Activated CD8-positive, alpha-beta memory T cell treated with anti-CD3 and anti-CD28 coated beads, Interleukin-2, amount 10 ng/mL, durations not matched to agents 7 days and 5 days (primary cell): ENCODE measurements around the gene TCF15. TPM values are rescaled to one million over a fixed set of nuclear protein-coding genes. Genes with fewer than 3 reads are reported as not detected.

ENCODE experiments used
- ATAC-seq: fragments of 150-1000 bp; cut with Tn5 transposase; one replicate; pipeline ENCODE4 v1.10.0; 2021; ENCODE audit warnings: moderate library complexity
- CTCF ChIA-PET: fragments of 350-600 bp; sonication (Branson Sonifier 250); formaldehyde crosslinking; loops from one replicate; lab custom pipeline; 2021; ENCODE audit warnings: antibody characterized with exemption; lab: Charles Lee
- DNase-seq: peaks from one replicate; pipeline ENCODE4 v3.0.0-alpha.2; 2020
- H3K27ac Mint-ChIP-seq: one replicate; pipeline ENCODE4 v1.8.0; 2021; ENCODE audit warnings: mild to moderate bottlenecking, mixed read lengths
- H3K27me3 Mint-ChIP-seq: one replicate; pipeline ENCODE4 v1.8.0; 2021; ENCODE audit warnings: mixed read lengths
- H3K36me3 Mint-ChIP-seq: one replicate; pipeline ENCODE4 v1.8.0; 2021; ENCODE audit warnings: mild to moderate bottlenecking, mixed read lengths
- H3K4me1 Mint-ChIP-seq: one replicate; pipeline ENCODE4 v1.8.0; 2021; ENCODE audit warnings: mixed read lengths
- H3K4me3 Mint-ChIP-seq: one replicate; pipeline ENCODE4 v1.8.0; 2021; ENCODE audit warnings: mild to moderate bottlenecking, moderate library complexity, mixed read lengths
- H3K9me3 Mint-ChIP-seq: one replicate; pipeline ENCODE4 v1.8.0; 2022; ENCODE audit warnings: low read depth, mixed read lengths
- total RNA-seq, 2 experiments: library from RNA; stranded (reverse); gene quantifications; one replicate each; pipeline ENCODE4 v1.2.3, GENCODE V29; 2021

TCF15 gene
- total RNA-seq, 2 experiments from 2014 or later = not detected

DNA sequence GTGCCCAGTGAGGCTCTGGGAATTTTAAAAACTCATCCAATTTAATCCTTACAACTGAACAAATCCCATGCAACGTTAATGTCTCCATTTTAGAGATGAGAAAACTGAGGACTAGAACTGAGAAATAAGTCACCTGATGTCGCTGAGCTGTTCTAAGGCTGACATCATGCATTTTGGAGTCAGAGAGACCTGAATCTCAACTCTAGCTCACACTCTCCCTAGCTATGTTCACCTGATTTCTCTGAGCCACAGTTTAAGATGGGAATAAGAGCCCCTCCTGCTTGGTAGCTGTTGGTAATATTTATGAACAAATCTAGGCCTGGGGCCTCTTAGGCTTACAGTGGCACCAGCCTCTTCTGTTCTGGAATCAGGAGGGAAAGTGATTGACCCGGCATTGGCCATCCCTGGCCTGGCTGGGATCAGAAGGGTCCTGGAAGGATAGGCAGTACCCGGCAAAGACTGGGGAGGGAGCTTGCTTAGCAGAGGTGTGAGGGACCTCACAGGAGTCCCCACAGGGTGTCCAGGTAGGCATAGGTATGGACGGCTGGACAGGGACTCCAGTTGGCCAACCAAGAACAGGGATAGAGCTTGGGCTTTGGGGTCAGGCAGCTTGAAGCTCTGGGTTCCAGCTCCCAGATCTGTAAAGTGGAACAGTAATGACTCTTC is 47.7 kb downstream of the TCF15 start:
- Mint-ChIP-seq H3K4me3 (no peak overlapping the region), H3K9me3 (no peaks in the 10 kb centered on the region), H3K4me1 (no peaks in the 10 kb centered on the region), H3K27ac (no peak overlapping the region), H3K27me3 (peaks cover 23% of the 10 kb centered on the region), H3K36me3 (no peaks in the 10 kb centered on the region)
- DNase-seq (no peak), ATAC-seq (no peak)
- CTCF ChIA-PET = interaction anchor here (0.9 to 3.9 kb wide), 8 partner anchors 10 to 177 kb away, joined by 3 to 55 read pairs (median 4); partner anchors contain the start of gene CSNK2A1

DNA sequence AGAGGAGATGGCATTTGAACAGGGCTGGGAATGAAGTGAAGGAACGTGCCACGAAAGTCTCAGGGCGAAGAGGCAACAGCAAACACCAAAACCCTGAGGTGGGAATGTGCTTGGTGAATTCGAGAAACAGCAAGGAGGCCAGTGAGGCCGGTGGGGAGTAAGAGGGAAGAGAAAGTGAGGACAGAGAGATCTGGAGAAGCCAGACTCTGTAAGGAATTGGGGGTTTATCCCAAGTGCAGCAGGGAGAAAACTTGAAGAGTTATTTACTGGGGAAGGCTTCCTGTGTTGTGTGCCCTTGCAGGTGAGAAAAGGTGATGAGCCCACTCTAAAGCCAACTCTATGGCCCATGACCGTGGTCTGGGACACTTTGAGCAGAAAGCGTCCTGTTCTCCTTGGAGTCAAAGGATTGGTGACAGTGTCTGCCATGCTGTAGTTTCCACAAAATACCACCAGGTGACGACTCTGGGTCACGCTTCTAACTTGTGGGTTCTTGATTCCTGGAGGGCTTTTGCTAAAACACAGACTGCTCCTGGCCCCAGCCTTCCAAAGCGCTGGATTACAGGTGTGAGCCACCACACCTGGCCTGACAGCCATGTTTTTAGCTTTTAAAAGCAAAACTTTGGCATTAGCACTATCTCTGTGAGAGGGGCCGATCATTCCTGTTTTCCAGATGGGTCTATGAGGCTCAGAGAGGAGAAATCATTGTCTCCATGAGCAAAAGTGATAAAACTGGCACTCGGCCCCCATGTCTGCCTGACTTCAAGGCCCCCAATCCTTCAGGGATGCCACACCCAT is 48.5 kb downstream of the TCF15 start:
- no peaks in the 10 kb centered on the region for H3K9me3 Mint-ChIP-seq
- no peak overlapping the region for H3K4me3 Mint-ChIP-seq
- no peaks in the 10 kb centered on the region for H3K36me3 Mint-ChIP-seq
- CTCF ChIA-PET = interaction anchor here (0.9 to 3.9 kb wide), 9 partner anchors 11 to 207 kb away, joined by 3 to 55 read pairs (median 4); partner anchors contain the start of gene CSNK2A1
- DNase-seq (peak; percentile 73), ATAC-seq (peak; percentile 72)
- no peak overlapping the region for H3K27ac Mint-ChIP-seq
- no peaks in the 10 kb centered on the region for H3K4me1 Mint-ChIP-seq
- H3K27me3 Mint-ChIP-seq = peaks cover 16% of the 10 kb centered on the region

DNA sequence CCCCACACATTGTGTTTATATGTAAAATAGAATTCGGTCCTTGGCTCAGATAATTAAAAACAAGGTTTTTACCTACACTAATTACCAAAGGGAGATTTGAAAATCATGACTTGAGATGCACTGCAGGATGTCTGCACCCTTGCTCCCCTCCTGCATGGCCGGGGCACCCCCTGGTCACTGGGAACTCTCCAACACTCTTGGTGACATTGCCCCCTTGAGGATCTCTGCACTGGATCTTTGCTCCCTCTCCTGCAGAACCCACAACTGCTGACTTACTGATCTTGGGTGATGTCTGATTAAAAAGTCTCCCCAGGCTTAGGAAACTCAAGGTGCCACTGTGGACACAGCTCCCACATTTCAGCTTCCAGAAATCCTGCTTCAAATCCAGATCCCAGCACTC is 49.4 kb downstream of the TCF15 start:
- H3K36me3 Mint-ChIP-seq = no peaks in the 10 kb centered on the region
- no peak for ATAC-seq

DNA sequence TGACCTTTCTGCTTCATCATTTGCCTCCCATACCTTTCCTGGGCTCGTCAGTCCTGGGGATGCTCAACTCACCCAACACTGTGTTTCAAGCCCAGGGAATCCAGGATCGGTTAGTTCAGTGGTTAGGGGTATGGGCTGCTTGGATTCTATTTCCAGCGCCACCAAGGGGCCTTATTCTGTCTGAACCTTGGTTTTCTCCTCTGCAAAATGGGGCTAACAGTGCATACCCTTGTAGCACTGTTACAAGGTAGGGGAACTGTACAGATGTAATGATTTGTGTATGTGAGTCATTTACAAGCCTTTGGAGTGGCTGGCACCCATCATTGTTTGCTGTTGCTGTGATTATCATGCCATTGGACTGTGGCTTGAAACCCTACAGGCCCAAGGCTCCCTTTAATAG is 52.0 kb downstream of the TCF15 start:
- no peak for ATAC-seq
- Mint-ChIP-seq H3K9me3 (no peaks in the 10 kb centered on the region), H3K4me1 (peaks cover 2% of the 10 kb centered on the region), H3K36me3 (no peaks in the 10 kb centered on the region), H3K27ac (no peak overlapping the region), H3K27me3 (peaks cover 25% of the 10 kb centered on the region), H3K4me3 (no peak overlapping the region)
- DNase-seq = no peak
- CTCF ChIA-PET = interaction anchor here (1.2 kb wide), 1 partner anchor 10 kb away, joined by 3 read pairs; no protein-coding TSS in a partner anchor

More for the DNA sequence above, 49.4 kb downstream of the TCF15 start:
- H3K27ac Mint-ChIP-seq = no peak overlapping the region
- DNase-seq = no peak
- H3K27me3 Mint-ChIP-seq = peaks cover 16% of the 10 kb centered on the region
- CTCF ChIA-PET = interaction anchor here (0.7 to 3.9 kb wide), 6 partner anchors 17 to 206 kb away, joined by 3 to 55 read pairs (median 4); partner anchors contain the start of gene CSNK2A1
- H3K9me3 Mint-ChIP-seq = no peaks in the 10 kb centered on the region
- no peaks in the 10 kb centered on the region for H3K4me1 Mint-ChIP-seq
- H3K4me3 Mint-ChIP-seq = no peak overlapping the region

DNA sequence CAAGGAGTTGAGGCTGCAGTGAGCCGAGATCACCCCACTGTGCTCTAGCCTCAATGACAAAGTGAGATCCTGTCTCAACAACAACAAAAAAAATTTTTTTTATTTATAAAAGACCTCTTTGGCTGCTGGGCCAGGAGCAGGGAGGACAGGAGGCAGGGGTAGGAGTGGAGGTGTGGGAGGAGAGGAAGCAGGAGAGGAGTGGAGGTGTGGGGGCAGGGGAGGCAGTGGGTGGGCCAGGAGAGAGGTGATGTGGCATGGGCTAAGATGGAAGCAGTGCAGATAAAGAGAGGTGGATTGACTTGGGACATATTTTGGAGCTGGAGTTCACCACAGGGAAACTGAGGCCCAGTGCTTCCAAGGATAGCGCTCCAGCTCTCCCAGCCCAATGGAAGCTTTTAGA is 53.1 kb downstream of the TCF15 start:
- H3K27me3 Mint-ChIP-seq = peaks cover 28% of the 10 kb centered on the region

DNA sequence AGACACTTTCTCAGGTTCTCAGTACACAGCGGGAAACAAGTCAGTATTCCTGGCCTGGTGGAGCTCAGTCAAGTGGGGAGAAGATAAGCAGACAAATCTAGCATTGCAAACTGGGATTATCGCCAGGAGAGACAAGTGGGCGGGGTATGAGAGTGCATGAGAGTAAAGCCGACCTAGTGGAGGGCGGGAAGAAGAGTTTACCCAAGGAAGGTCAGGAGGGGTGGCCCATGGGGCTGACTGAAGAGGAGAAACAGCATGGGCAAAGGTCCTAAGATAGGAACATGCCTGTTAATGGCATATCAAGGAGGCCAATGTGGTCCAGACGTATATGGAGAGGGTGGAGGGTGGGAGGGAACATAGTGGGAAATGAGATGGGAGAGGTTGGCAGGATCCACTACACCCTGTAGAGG is 54.1 kb downstream of the TCF15 start:
- no peak overlapping the region for H3K27ac Mint-ChIP-seq
- peaks cover 2% of the 10 kb centered on the region for H3K4me1 Mint-ChIP-seq
- no peaks in the 10 kb centered on the region for H3K9me3 Mint-ChIP-seq
- H3K27me3 Mint-ChIP-seq = peaks cover 32% of the 10 kb centered on the region
- CTCF ChIA-PET = interaction anchor here (1.2 kb wide), 1 partner anchor 90 kb away, joined by 3 read pairs; no protein-coding TSS in a partner anchor
- H3K4me3 Mint-ChIP-seq = no peak overlapping the region
- no peak for ATAC-seq
- no peaks in the 10 kb centered on the region for H3K36me3 Mint-ChIP-seq
- DNase-seq = no peak

More for the DNA sequence above, 53.1 kb downstream of the TCF15 start:
- no peak for DNase-seq
- H3K4me3 Mint-ChIP-seq = no peak overlapping the region
- CTCF ChIA-PET = interaction anchor here (1.2 to 1.3 kb wide), 2 partner anchors 8 to 89 kb away, joined by 3 to 4 read pairs; no protein-coding TSS in a partner anchor
- H3K9me3 Mint-ChIP-seq = no peaks in the 10 kb centered on the region
- no peak for ATAC-seq
- no peak overlapping the region for H3K27ac Mint-ChIP-seq
- H3K4me1 Mint-ChIP-seq = peaks cover 2% of the 10 kb centered on the region
- no peaks in the 10 kb centered on the region for H3K36me3 Mint-ChIP-seq

Other genes starting within 250 kb of the TCF15 start
- gene TRIB3, start 229.5 kb downstream of the TCF15 start, total RNA-seq = 10 to 100 TPM; 22.4 to 25.4 TPM
- 100 to 1,000 TPM; 114 to 173 TPM for gene RBCK1, start 202.0 kb downstream of the TCF15 start, total RNA-seq
- 10 to 100 TPM; 28.3 to 29.4 TPM for gene TBC1D20, start 147.8 kb downstream of the TCF15 start, total RNA-seq
- gene CSNK2A1, start 66.5 kb downstream of the TCF15 start, total RNA-seq = 100 to 1,000 TPM; 111 to 124 TPM
- gene SRXN1, start 42.9 kb upstream of the TCF15 start, total RNA-seq = 10 to 100 TPM; 17.7 to 20.0 TPM
- not detected for gene SCRT2, start 65.5 kb upstream of the TCF15 start, total RNA-seq
- not detected for gene SLC52A3, start 158.2 kb upstream of the TCF15 start, total RNA-seq
- gene FAM110A, start 223.4 kb upstream of the TCF15 start, total RNA-seq = 10 to 100 TPM; 34.3 to 37.0 TPM